ENCODE results near the gene MED13L.

The MED13L gene

GRCh38 chr12:115956236-115956635 is 321.3 kb downstream of the MED13L start:
- in situ Hi-C loops (cut with MboI; ENCODE audit: low sequenced_read_pairs), result no loop called here

- in situ Hi-C loops (cut with MboI; ENCODE audit: low sequenced_read_pairs), result no loop called here
Observed at GRCh38 chr12:115953450-115953849, 324.0 kb downstream of the MED13L start.

GRCh38 chr12:115953031-115953430 is 324.5 kb downstream of the MED13L start:
- in situ Hi-C loops (cut with MboI; ENCODE audit: low sequenced_read_pairs), result no loop called here

- in situ Hi-C loops (cut with MboI; ENCODE audit: low sequenced_read_pairs), result no loop called here
Observed at GRCh38 chr12:115950959-115951358, 326.5 kb downstream of the MED13L start.

GRCh38 chr12:115949675-115950074 is 327.8 kb downstream of the MED13L start:
- in situ Hi-C loops (cut with MboI; ENCODE audit: low sequenced_read_pairs), result no loop called here

GRCh38 chr12:115947696-115948062 is 329.8 kb downstream of the MED13L start:
- in situ Hi-C loops (cut with MboI; ENCODE audit: low sequenced_read_pairs), result no loop called here

- in situ Hi-C loops (cut with MboI; ENCODE audit: low sequenced_read_pairs), result no loop called here
Observed at GRCh38 chr12:115946867-115947695, 330.4 kb downstream of the MED13L start.

- in situ Hi-C loops (cut with MboI; ENCODE audit: low sequenced_read_pairs), result no loop called here
Observed at GRCh38 chr12:115946092-115946491, 331.4 kb downstream of the MED13L start.

- in situ Hi-C loops (cut with MboI; ENCODE audit: low sequenced_read_pairs), result no loop called here
Observed at GRCh38 chr12:115945491-115945885, 332.0 kb downstream of the MED13L start.

GRCh38 chr12:115944837-115945490 is 332.5 kb downstream of the MED13L start:
- in situ Hi-C loops (cut with MboI; ENCODE audit: low sequenced_read_pairs), result no loop called here

- in situ Hi-C loops (cut with MboI; ENCODE audit: low sequenced_read_pairs), result no loop called here
Observed at GRCh38 chr12:115944392-115944742, 333.1 kb downstream of the MED13L start.

GRCh38 chr12:115943630-115944391 is 333.7 kb downstream of the MED13L start:
- in situ Hi-C loops (cut with MboI; ENCODE audit: low sequenced_read_pairs), result no loop called here

- in situ Hi-C loops (cut with MboI; ENCODE audit: low sequenced_read_pairs), result no loop called here
Observed at GRCh38 chr12:115943310-115943629, 334.2 kb downstream of the MED13L start.

- in situ Hi-C loops (cut with MboI; ENCODE audit: low sequenced_read_pairs), result no loop called here
Observed at GRCh38 chr12:115942346-115942745, 335.1 kb downstream of the MED13L start.

GRCh38 chr12:115941362-115941761 is 336.1 kb downstream of the MED13L start:
- in situ Hi-C loops (cut with MboI; ENCODE audit: low sequenced_read_pairs), result no loop called here

- in situ Hi-C loops (cut with MboI; ENCODE audit: low sequenced_read_pairs), result no loop called here
Observed at GRCh38 chr12:115938794-115939377, 338.6 kb downstream of the MED13L start.

GRCh38 chr12:115936997-115937916 is 340.2 kb downstream of the MED13L start:
- in situ Hi-C loops (cut with MboI; ENCODE audit: low sequenced_read_pairs), result no loop called here

- in situ Hi-C loops (cut with MboI; ENCODE audit: low sequenced_read_pairs), result no loop called here
Observed at GRCh38 chr12:115934877-115935276, 342.6 kb downstream of the MED13L start.

GRCh38 chr12:115934046-115934445 is 343.4 kb downstream of the MED13L start:
- in situ Hi-C loops (cut with MboI; ENCODE audit: low sequenced_read_pairs), result no loop called here

GRCh38 chr12:115932066-115932465 is 345.4 kb downstream of the MED13L start:
- in situ Hi-C loops (cut with MboI; ENCODE audit: low sequenced_read_pairs), result no loop called here
